HG02610 (cell line): Measurements from ENCODE around the gene GABRA4.

Experiments
- ATAC-seq: cut with Tn5 transposase; IDR thresholded peaks from one replicate; pipeline ENCODE4 v1.9.1; 2021; ENCODE audit warnings: mild to moderate bottlenecking, moderate library complexity; ENCODE audit not compliant: unreplicated experiment

GABRA4 gene

DNA sequence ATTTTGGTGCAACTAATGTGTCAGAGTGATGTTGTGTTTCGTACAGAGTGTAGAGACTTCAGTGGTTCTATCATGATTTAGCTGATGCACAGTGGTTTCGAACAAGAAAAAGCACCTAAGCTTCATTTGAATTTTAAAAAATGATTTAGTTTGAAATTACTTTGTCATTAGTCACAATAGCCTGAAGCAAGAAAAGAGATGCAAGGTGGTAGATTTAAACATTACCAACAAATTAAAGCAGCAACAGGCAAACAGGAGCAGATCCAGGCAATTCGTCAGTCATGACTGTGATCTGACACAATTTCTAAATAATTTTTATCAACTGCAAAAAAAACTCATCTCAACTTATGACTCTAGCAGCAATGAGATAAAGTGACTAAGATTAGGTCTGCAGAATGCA is 59.7 kb downstream of the GABRA4 start:
- no peak for ATAC-seq

- ATAC-seq: peak; percentile 68
Observed at GRCh38 chr4:46931981-46932380, 61.4 kb downstream of the GABRA4 start.

DNA sequence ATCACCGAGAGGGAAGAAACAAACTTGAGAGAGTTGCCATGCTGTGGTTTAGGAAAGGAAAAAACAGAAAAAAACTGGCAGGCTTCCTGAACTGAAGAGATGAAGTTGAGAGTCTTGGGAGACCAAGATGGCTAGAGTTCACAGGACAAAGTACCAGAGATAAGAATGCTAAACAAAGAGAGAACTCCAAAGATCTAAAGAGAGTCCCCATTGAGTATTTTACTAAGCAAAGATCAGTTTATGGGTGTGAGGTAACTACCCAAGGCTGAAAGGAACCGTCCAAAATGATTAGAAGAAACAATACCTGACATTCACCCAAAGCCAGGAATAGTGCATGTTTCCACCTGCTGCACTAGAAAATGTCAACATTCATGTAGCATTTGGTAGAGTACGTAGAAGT is 62.5 kb downstream of the GABRA4 start:
- no peak for ATAC-seq

DNA sequence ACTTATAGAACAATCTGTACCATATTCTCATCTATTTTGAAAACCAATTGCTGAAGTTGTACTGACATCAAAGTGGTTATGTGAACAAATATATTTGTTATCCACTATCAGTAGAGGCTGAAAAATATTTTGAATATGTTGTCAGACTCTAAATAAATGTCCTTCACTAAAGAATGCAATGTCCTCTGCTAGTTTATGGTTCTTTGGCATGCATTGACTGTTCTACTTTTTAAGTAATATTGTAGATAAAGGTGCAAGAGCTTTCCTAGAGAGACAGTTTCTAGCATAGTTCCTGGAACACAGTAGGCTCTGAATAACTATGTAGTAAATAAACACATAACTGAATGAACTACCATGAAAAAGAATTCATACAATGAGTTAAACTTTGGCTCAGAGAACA is 66.2 kb downstream of the GABRA4 start:
- no peak for ATAC-seq

GRCh38 chr4:46924789-46925529 is 68.4 kb downstream of the GABRA4 start:
- ATAC-seq: peak; percentile 56

- ATAC-seq: peak; percentile 41
Observed at GRCh38 chr4:46922205-46922604, 71.2 kb downstream of the GABRA4 start.

DNA sequence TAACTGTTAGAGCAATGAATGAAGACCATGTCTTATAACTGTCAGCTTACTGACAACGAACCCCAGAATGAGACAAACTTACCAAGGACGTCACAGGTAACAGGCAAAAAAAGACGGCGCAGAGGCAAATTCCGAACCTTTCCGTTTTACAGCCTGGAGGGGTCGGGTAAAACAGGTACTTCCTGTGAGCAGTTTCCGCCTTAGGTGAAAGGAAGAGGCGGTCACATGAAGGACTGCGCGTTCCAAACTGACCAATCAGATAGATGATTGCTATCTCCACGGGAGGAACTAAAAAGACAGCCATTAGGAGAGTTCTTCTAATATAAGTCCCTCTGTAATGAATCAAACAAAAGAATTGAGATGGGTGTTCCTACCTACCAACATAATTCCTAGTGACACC is 84.3 kb downstream of the GABRA4 start, which contains the start of gene COX7B2:
TSS of gene COX7B2 (minus strand) at position 168 of the 400 bp plus-strand sequence. CDS start 174,053 bp downstream, outside the sequence.
- no peak for ATAC-seq

GRCh38 chr4:46908148-46908547 is 85.2 kb downstream of the GABRA4 start:
- ATAC-seq: no peak

DNA sequence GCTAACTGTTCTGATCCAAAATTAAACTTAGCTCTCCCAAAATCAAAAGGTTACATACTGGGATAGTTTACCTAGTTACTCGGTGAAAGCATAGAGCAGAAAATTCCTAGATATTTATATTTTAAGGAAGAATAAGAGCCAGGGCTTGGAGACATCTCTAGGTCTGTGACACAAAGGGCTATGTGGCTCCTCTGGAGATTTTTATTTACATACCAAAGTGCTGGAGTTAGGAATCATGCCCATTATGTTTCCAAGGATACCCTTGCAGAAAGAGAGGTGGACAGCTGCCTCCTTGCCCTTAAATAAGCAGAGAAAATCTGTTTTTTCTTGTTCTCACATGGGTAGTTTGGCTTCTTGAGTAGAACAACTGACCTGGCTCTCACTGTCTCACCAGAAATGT is 93.3 kb downstream of the GABRA4 start:
- no peak for ATAC-seq

GRCh38 chr4:46894826-46895225 is 98.6 kb downstream of the GABRA4 start:
- ATAC-seq: no peak

DNA sequence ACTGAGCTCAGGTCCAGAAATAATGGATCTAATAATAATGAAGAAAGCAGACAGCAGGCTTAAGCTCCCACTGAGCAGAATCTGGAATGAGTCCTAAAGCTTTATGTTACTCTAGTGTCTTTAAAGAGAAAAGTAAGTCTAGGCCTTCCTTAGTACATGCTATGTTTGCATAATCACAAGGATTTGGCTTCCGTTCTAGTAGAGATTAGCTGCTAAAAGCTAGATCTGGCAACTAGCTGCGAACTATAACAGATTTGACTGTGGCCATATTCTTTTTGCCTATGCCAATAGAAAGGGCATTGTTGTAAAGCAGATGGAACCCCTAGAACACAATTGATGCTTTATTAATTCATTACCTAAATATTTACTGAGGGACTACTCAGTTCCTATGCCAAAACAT is 103.3 kb downstream of the GABRA4 start:
- ATAC-seq: no peak

- ATAC-seq: no peak
Observed at GRCh38 chr4:46889410-46889809, 104.0 kb downstream of the GABRA4 start.

DNA sequence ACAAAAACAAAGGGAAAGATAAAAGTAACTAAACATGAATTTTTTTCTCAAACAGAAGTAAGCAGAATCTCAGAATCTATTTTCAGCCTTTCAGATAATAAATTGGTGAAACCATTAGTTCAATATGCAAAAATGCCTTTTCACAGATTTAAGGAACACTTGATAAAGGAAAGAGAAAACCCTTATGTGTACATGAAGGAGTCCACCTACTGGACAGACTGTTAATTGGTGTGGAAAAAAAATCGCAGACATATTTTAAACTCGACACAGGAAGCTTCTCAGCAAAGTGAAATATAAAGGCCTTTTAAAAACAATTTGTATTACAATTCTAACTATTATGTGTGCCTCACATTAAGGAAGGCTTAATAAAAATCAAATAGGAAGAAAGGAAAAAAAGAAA is 106.7 kb downstream of the GABRA4 start:
- ATAC-seq: no peak

DNA sequence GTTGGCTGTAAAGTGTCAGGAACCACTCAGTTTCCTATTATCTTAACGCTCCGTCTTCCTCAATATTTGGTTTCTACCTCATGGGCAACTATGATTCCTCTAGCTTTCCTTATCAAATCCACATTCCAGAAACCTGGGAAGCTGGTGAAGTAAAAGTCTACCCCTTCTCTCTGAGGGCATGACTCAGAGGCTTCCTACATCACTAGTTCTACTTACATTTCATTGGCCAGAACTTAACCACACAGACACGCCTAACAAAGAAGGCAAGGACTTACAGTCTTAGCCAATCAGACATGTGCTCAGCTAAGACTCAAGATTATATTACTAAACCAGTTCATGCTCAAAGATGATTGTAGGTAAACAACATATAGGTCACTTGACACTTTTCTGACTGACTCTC is 114.7 kb downstream of the GABRA4 start:
- no peak for ATAC-seq

DNA sequence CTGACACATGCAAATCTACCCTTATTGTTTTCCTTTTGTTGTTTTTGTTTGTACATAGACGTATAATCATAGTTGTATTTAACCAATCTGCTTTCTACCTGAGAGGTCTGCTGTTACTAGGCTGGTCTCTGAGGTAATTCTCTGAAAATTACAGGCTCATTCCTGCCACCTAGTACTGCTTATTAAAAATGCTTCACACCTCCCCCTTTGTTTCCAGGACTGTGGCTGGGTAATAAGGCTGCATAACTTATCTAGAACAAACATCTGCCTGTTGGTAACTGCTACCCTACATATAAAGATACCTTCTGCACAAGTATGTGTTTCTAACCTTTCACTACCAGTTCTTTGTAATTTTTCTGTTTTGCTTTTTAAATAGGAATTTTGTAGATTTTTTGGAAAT is 118.6 kb downstream of the GABRA4 start:
- no peak for ATAC-seq

DNA sequence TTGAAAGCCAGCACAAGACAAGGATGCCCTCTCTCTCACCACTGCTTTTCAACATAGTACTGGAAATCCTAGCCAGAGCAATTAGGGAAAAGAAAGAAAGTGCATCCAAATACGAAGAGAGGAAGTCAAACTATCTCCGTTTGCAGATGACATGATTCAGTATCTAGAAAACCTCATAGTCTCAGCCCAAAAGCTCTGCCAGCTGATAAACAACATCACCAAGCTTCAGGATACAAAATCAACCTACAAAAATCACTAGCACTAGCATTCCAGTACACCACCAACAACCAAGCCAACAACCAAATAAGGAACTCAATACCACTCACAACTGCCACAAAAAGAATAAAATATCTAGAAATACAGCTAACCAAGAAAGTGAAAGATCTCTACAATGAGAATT is 123.0 kb downstream of the GABRA4 start:
- ATAC-seq: no peak
